Activated CD8-positive, alpha-beta memory T cell treated with anti-CD3 and anti-CD28 coated beads for 1 hour (primary cell): ENCODE measurements around the gene TEX53.

ENCODE experiments used
- DNase-seq, 2 donors: peaks; one replicate each; pipeline ENCODE4 v3.0.0-alpha.2; 2020; ENCODE audit warnings: low read depth in 1 of 2; ENCODE audit errors: extremely low read depth in 1 of 2

TEX53 gene

GRCh38 chr9:114680259-114681001 is 22.8 kb upstream of the TEX53 start:
- no peak for DNase-seq

GRCh38 chr9:114678795-114679194 is 21.2 kb upstream of the TEX53 start:
- no peak for DNase-seq

- no peak for DNase-seq
Observed at GRCh38 chr9:114678130-114678529, 20.5 kb upstream of the TEX53 start.

- DNase-seq = no peak
Observed at GRCh38 chr9:114677418-114677817, 19.8 kb upstream of the TEX53 start.

- DNase-seq = no peak
Observed at GRCh38 chr9:114676901-114677300, 19.3 kb upstream of the TEX53 start.

- no peak for DNase-seq
Observed at GRCh38 chr9:114674798-114675540, 17.4 kb upstream of the TEX53 start.

GRCh38 chr9:114674076-114674797 is 16.6 kb upstream of the TEX53 start:
- DNase-seq = no peak

- no peak for DNase-seq
Observed at GRCh38 chr9:114671605-114672004, 14.0 kb upstream of the TEX53 start.

GRCh38 chr9:114669961-114670360 is 12.4 kb upstream of the TEX53 start:
- no peak for DNase-seq

- no peak for DNase-seq
Observed at GRCh38 chr9:114668146-114668545, 10.5 kb upstream of the TEX53 start.

- DNase-seq = no peak
Observed at GRCh38 chr9:114666851-114667250, 9.2 kb upstream of the TEX53 start.

GRCh38 chr9:114666401-114666800 is 8.8 kb upstream of the TEX53 start:
- no peak for DNase-seq

- no peak for DNase-seq
Observed at GRCh38 chr9:114664181-114664580, 6.6 kb upstream of the TEX53 start.

- peak; percentile 13 to 45 for DNase-seq
Observed at GRCh38 chr9:114662081-114662989, 4.7 kb upstream of the TEX53 start.

GRCh38 chr9:114656301-114656700 is 1.3 kb downstream of the TEX53 start:
- DNase-seq = no peak

- DNase-seq = no peak
Observed at GRCh38 chr9:114655689-114656088, 1.9 kb downstream of the TEX53 start.

GRCh38 chr9:114653556-114654159 is 3.9 kb downstream of the TEX53 start:
- peak; percentile 54 to 63 for DNase-seq

GRCh38 chr9:114652776-114653555 is 4.6 kb downstream of the TEX53 start:
- DNase-seq = no peak

- no peak for DNase-seq
Observed at GRCh38 chr9:114643896-114644295, 13.7 kb downstream of the TEX53 start.
